Sigmoid colon (tissue), 4 donors: ENCODE results near the gene PRKAG2.

ENCODE experiments used
- EP300 ChIP-seq, 4 donors: sonication (generic); formaldehyde crosslinking; IDR thresholded peaks; one replicate each; pipeline ENCODE4 v1.6.1; 2017; ENCODE audit warnings: antibody characterized with exemption in 4 of 4
- POLR2A ChIP-seq, 2 donors: fragments of 450-650 bp; IDR thresholded peaks; one replicate each; pipeline ENCODE4 v1.6.1; 2016; ENCODE audit warnings: antibody characterized with exemption in 2 of 2, mild to moderate bottlenecking in 2 of 2, moderate library complexity in 2 of 2
- POLR2AphosphoS5 ChIP-seq, 4 donors: sonication (generic); formaldehyde crosslinking; IDR thresholded peaks; one replicate each; pipeline ENCODE4 v1.6.1; 2017; ENCODE audit warnings: antibody characterized with exemption in 4 of 4
- TF ChIP-seq, protein P1 (sequence below), 4 experiments: fragments of 450-650 bp in 3 of 4; fragments of 200-600 bp in 1 of 4; IDR thresholded peaks; one replicate each; pipeline ENCODE4 v1.5.1; 2016 to 2019; ENCODE audit warnings: antibody characterized with exemption in 4 of 4, mild to moderate bottlenecking in 3 of 4, moderate library complexity in 2 of 4

DNA sequence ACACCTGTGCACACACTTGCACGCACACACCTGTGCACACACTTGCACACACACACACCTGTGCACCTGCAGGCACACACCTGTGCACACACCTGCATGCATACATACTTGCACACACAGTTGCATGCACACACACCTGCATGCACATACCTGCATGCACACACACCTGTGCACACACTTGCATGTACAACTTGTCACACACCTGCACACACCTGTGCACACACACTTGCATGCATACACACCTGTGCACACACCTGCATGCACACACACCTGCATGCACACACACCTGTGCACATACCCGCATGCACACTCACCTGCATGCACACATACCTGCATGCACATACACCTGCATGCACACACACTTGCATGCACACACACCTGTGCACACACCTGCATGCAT, 207.2 kb downstream of the PRKAG2 start:
- no peak for TF ChIP-seq POLR2A (IDR thresholded peaks at IDR 0.05)
- TF ChIP-seq, protein P1, sequence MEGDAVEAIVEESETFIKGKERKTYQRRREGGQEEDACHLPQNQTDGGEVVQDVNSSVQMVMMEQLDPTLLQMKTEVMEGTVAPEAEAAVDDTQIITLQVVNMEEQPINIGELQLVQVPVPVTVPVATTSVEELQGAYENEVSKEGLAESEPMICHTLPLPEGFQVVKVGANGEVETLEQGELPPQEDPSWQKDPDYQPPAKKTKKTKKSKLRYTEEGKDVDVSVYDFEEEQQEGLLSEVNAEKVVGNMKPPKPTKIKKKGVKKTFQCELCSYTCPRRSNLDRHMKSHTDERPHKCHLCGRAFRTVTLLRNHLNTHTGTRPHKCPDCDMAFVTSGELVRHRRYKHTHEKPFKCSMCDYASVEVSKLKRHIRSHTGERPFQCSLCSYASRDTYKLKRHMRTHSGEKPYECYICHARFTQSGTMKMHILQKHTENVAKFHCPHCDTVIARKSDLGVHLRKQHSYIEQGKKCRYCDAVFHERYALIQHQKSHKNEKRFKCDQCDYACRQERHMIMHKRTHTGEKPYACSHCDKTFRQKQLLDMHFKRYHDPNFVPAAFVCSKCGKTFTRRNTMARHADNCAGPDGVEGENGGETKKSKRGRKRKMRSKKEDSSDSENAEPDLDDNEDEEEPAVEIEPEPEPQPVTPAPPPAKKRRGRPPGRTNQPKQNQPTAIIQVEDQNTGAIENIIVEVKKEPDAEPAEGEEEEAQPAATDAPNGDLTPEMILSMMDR (IDR thresholded peaks at IDR 0.05) = no peak
- no peak for TF ChIP-seq EP300 (IDR thresholded peaks at IDR 0.05)
- TF ChIP-seq POLR2AphosphoS5 (IDR thresholded peaks at IDR 0.05) = no peak
